Kidney tubule cell (primary cell): Measurements from ENCODE around the gene UTP20.

Experiments
- DNase-seq: peaks from one replicate; pipeline ENCODE4 v3.0.0-alpha.2; 2018; ENCODE audit warnings: low spot score

The UTP20 gene

GRCh38 chr12:101280006-101280505 lies at the start of gene UTP20:
Gene UTP20 (plus strand): TSS chr12:101280105. CDS start chr12:101280283, 178 bp downstream.
- DNase-seq = peak; percentile 90

DNA sequence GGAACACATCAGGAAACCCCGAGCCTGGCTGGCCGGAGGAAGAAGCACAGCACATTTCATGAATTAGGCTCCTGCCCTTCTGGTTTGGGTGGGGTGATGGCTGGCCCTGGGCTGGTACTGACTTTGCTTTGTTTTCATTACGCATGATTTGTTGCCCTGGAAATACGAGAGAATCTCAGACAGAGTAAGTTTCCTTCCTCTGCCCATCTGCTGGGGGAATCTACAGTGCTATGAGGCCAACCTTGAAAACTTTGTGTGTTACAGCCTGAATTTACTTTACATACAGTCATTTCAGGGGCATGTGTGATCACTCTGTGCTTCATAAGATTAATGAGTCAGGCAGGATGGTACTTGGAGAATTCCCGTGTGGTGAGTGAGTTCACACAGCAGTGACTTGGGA lies 49.4 kb upstream of the UTP20 start:
- DNase-seq = peak; percentile 95

DNA sequence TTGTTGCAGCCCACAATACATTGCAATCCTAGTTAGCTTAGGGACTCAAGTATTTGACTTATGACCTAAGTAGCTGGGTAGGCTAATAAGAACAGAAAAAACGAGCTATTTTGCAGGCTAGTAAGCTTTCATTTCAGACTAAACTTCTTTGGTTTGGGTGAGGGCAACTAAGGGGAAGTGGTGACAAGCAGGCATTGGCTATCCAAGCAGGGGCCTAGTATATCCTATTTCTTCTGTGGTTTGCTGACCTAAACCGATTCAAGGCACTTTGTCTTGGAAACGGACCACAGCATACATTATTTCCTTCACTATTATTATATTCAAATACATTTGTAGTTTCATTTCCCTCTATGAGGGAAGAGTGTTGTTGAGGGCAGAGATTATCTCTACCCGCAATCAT lies 48.3 kb upstream of the UTP20 start:
- DNase-seq = no peak

DNA sequence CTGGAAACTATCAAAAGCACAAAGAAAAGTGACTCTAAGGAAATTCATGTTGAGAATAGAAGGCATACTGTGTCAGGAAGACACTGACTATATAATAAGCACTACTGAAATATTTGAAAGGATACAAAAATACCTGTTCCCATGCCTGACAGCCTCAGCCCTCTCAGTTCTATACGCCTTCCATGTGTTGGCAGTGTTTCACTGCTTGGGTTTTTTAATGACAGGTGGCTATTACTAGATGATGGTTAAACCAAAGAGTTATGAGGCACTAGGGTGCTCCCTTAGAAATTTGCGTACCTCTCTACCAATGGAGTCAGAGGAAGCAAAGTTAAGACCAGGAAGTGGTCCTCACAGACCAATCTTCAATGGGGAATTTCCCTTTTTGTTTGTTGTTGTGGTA lies 44.2 kb upstream of the UTP20 start:
- DNase-seq = no peak

- DNase-seq = no peak
Observed at GRCh38 chr12:101238306-101238705, 41.6 kb upstream of the UTP20 start.

- no peak for DNase-seq
Observed at GRCh38 chr12:101238800-101239329, 41.0 kb upstream of the UTP20 start.

DNA sequence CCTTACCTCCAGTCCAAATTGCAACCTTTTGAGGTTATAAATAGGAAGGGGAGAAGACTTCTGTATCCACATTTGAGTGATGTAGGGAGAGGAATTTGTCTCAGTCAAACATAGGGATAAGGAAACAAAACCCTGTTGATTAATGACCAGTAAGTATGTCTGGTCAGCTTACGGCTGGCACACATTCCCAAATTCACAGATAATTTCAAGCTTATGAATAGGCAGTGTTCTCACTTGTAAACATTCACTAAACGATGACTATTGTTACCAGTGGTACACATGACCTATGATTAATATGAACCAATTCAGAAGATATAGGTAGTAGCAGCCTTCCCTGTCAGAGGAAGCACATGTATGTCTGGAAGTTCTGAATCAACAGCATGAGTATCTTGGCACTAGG lies 36.8 kb upstream of the UTP20 start:
- peak; percentile 10 for DNase-seq

GRCh38 chr12:101243616-101244015 lies 36.3 kb upstream of the UTP20 start:
- DNase-seq = no peak

- no peak for DNase-seq
Observed at GRCh38 chr12:101256266-101256665, 23.6 kb upstream of the UTP20 start.

DNA sequence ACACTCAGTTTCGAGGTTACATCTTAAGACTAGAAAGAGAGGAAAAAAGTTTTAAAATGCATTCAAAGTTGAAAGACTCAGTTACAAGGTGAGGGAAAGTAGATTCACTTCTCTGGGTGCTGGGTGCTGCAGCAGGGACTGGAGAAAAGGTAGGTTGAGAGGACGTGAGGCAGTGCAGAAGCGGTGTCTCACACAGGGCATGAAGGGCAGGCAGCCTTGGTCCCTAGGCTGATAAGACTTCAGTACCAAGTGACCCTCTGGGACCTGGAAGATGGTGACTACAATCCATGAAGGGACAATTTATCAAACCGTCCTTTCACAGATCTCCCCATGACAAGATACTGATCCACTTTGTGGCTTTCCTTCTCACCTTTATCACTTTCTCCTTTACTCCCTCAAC lies 22.5 kb upstream of the UTP20 start:
- no peak for DNase-seq

- DNase-seq = no peak
Observed at GRCh38 chr12:101267111-101267510, 12.8 kb upstream of the UTP20 start.

DNA sequence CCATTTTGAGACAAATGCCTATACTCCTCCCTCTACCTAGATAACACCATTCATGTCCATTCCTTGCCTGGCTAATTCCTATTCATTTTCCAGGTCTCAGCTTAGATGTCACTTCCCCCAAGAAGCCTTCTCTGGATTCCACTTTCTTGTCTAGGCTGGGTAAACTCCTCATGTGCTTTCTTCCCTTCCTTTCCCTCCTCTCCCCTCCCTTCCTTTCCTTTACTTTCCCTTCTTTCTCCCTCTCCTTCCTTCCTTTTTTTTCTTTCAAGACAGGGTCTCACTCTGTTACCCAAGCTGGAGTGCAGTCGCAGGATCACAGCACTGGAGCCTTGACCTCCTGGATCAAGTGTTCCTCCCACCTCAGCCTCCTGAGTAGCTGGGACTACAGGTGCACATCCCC lies 3.5 kb upstream of the UTP20 start:
- no peak for DNase-seq

- DNase-seq = no peak
Observed at GRCh38 chr12:101277443-101277842, 2.5 kb upstream of the UTP20 start.

DNA sequence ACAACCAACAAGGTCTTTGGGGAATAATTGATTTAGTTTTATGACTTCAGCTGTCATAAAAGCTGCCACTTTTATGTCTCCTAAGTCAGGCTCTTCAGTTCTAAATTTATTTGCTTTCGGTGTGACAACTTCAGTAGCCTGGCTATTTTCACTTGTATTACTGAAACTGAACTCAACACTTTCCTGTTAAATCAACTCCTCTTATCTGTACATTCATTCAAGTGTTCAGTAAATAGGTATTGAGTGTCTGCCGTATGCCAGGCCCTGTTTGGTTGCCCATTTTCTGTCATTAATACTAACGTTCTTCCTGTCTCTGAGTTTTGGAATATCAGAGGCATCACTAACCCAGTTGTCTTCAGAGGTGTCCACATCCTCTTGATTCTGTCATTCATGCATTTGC lies 7.5 kb downstream of the UTP20 start:
- no peak for DNase-seq

DNA sequence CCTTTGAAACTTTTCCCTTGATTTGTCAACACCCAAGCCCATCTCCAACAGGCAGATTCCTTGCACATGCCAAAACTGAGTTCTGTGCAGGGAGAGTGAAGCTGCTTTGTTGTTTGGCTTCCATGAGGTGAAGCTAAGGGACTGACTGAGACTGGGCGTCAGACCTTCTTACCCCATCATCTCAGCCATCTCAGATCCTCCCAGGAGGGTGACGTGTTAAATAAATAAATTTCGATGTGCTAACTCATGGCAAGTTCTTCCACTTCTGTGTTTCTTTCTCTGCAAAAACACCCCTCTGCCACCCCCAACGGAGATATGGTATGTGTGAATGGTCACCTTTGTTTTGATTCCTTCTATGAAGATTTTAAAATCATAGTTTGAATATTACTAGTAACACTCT lies 17.8 kb downstream of the UTP20 start:
- DNase-seq = no peak

- no peak for DNase-seq
Observed at GRCh38 chr12:101298426-101298825, 18.5 kb downstream of the UTP20 start.

DNA sequence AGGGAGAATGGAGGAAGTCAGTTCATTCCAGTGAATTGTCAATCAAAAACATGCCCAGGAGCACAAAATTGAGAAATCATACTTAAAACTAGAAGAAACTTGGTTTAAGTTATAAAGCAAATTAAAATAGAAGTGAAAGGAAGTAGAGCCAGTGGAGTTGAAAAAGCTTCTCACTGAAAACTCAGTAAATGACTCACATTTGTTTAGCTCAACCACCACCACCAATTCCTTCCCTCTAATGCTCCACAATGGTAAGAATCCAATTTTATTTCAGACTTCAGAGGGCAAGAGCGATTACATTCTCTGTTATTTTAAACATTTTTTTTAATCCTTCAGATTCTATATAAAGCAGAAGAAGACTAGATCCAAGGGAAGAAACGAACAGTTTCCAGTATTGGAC lies 19.4 kb downstream of the UTP20 start:
- no peak for DNase-seq

DNA sequence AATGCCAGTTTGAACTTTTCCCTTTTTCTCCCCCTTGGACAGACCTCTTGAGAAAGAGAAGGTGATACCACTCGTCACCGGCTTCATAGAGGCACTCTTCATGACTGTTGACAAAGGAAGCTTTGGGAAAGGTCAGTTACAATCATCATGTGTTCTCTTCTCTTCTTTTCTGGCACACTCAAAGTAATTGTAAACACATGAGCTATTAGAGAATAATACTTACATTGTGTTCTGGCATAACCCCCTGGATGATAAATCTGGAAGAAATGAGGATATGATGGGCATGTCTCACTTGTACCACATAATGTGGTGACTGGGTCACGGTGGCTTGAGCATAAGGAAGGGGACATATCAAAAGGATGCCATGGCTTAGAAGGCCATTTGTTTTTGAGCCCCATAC lies 20.0 kb downstream of the UTP20 start:
- DNase-seq = peak; percentile 20

- DNase-seq = no peak
Observed at GRCh38 chr12:101302741-101303140, 22.8 kb downstream of the UTP20 start.

- no peak for DNase-seq
Observed at GRCh38 chr12:101305226-101305779, 25.4 kb downstream of the UTP20 start.

GRCh38 chr12:101305794-101306193 lies 25.9 kb downstream of the UTP20 start:
- no peak for DNase-seq

DNA sequence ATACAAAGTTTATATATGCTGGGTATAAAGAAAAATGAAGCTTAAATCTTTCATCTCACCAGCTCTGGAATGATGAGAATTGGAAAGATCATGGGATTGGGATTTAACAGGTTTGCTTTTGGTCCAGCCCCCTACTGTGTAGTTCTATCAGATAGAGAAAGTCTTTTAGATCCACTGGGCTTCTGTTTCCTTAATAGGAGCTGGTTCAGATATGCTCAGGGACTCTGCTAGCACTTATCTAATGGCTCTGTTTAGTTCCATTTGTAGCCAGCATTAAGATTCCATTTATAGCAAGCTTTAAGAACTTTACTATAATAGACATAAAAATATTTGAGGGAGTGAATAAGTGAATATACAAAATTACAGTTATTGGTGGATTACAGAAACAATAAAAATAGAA lies 42.6 kb downstream of the UTP20 start:
- no peak for DNase-seq

GRCh38 chr12:101323255-101323654 lies 43.4 kb downstream of the UTP20 start:
- DNase-seq = no peak

DNA sequence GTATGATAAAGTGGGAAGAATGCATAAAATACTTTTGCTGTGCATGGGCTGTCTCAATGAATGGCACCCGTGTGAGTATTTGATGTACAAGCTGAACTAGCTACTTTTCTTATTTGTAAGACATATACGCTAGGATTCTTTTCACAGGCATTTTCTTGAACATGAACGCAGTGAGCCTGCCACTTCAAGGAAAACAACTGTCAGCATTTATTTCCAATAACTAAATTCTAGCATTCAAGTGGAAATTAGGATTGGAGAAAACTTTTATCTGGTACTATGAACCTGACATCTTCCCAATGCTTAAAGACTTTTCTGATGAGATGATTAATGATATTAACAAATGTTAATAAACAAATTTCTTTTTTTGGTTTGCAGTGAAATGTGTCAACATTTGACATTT lies 45.7 kb downstream of the UTP20 start:
- DNase-seq = no peak
